NCI-H2196 treated with DMSO at 0.1 percent for 48 hours (cell line): Measurements from ENCODE around the gene UNC5A.

Experiments
- DNase-seq: peaks from one replicate; lab custom pipeline; 2025; ENCODE audit not compliant: unreplicated experiment; lab: John Stamatoyannopoulos, UW

The UNC5A gene

DNA sequence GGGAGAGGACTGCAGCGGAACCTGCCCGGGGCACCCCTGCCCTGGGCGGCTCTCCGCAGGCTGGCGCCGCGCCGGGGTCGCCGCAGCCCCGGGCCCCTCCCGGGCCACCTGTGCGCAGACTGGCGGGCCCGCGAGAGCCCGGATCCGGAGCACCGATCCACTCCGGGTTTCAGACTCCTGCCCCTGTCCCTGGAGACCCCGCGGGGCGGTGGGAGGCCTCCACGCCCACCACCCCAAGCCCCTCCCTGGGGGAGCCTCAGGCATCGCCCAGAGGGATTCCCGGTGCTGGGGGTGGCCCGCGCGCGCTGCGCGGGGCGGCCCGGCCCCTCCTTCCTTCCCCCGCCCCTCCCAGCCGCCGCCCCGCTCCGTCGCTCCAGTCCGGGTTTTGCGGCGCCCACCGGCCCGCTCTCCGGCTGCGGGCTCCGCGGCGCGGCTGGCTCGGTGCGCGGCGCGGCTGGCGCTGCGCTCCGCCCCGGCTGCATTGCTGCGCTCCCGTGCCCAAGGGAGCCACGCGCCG lies at the start of gene UNC5A:
UNC5A (plus strand) TSS at position 479 of the 517 bp plus-strand sequence. CDS start 192 bp downstream, outside the sequence.
- DNase-seq = no peak

DNA sequence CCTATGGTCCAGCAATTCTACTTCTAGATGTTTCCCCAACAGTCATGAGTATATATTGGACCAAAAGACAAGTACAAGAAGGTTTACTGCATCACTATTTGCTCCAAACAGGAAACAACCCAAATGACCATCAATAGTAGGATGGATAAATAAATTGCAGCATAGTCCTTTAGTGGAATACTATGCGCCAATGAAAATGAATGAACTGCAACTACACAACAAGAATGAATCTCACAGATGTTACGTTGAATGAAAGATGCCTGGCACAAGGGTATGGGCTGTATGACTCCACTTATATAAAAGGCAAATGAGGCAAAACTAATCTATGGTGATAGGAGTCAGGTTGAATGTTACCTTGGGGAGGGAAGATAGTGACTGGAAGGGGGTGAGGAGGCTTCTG lies 48.6 kb upstream of the UNC5A start:
- DNase-seq = no peak

DNA sequence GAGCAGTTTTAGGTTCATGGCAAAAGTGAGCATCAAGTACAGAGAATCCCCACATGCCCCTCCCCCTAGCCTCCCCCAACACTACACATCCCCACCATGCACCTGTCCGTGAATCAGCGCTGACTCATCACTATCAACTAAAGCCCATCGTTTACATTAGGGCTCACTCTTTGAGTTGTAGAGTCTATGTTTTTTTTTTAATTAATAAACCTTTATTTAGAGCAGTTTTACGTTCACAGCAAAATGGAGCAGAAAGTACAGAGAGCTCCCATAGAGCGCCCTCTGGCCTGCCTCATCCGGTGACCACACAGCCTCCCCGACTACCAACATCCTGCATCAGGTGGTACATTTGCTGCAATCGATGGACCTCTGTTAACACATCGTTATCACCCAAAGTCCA lies 47.9 kb upstream of the UNC5A start:
- DNase-seq = no peak

GRCh38 chr5:176765687-176766086 lies 44.7 kb upstream of the UNC5A start:
- DNase-seq = no peak

DNA sequence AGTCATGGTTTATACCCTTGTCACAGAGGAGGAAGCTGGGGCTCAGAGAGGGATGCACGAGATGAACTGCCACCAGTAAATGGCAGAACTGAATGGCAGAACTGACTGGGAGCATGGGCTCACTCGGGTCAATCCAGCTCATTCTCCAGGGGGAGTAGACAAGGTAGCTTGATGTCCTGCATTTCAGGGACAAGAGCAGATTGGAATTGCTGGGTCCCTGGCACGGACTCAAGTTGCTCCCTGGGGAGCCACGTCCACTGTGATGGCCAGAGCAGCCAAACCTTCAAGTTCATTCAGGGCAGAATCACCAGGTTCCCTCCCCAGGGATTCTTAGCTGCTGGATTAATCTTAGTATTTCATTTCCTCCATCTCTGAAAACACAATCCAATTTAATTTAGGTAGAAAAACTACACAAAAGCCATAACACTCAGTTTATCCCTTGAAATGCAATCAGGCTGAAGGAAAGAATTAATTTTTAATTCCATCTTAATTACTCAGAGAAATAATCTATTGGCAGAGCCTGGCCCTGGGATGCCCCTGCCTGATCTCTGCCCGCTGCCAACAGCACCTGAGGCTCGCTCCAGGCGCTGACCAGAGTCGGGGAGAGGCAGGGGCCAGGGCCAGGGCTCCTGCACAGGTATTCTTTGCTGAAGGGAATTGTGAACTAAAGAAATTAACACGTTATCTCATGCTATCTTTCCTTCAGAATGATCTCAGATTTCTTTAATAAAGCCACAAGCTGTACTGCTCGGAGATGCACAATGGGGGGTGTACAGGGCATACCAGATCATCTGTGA lies 42.0 kb upstream of the UNC5A start:
- no peak for DNase-seq

DNA sequence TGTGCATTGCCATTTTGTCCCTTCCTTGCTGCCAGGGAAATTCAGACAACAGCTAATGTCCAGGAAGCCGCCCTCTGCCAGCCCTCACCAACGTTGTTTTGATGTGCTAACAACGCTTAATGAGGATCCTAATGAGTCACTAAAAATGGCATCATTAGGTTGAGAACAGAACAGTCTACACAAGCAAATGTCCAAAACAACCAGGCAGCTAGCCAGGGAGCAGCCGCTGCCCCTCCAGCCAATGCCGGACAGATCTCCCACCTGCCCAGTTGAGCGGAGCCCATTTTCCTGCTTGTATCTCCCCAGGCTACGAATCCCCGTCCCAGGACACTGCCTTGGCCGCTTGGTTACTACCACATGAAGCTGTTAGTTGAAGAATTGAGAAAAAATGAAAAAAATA lies 40.4 kb upstream of the UNC5A start:
- DNase-seq = no peak

DNA sequence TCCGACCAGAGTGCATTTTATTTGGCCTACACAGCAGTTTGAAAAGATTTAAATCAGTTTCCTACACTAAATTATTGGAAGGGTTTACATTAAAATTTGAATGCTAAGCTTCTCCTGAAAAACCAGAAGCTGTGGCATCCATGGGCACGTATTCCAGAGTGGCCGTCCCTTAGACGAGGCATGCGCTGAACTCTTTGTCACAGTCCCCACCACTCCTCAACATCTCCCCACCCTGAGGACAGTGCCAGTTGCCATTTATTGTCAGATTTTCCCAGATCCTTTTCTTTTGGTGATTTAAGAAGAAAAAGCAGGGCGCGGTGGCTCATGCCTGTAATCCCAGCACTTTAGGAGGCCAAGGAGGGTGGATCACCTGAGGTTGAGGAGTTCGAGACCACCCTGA lies 39.9 kb upstream of the UNC5A start:
- DNase-seq = no peak

- DNase-seq = no peak
Measured at GRCh38 chr5:176771102-176771845, 39.1 kb upstream of the UNC5A start.

GRCh38 chr5:176772271-176773210 lies 37.8 kb upstream of the UNC5A start:
- no peak for DNase-seq

DNA sequence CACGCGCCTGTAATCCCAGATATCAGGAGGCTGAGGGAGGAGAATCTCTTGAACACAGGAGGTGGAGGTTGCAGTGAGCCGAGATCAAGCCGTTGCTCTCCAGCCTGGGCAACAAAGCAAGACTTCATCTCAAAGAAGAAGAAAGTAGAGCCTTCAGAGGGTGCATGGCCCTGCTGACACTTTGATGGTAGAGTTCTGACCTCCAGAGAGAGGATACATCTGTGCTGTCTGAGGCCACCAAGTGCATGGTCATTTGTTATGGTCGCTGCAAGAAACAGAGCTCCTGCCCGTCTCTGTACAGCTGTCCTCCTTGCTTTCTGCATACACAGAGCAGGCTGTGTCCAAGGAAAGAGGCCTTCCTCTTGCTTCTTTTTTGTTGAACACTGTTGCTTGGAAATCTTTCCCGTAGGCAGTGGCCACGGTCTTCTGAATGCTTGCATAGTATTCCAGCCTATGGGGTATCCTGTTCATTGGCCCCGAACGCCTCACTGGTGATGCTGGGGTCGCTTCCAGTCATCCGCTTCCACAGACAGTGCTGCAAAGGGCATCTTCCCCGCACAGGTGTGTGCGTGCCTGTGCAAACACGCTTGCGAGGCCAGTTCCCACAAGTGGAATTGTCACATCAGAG lies 36.8 kb upstream of the UNC5A start:
- no peak for DNase-seq

- no peak for DNase-seq
Measured at GRCh38 chr5:176774216-176775171, 35.9 kb upstream of the UNC5A start.

GRCh38 chr5:176775409-176775808 lies 35.0 kb upstream of the UNC5A start:
- no peak for DNase-seq

DNA sequence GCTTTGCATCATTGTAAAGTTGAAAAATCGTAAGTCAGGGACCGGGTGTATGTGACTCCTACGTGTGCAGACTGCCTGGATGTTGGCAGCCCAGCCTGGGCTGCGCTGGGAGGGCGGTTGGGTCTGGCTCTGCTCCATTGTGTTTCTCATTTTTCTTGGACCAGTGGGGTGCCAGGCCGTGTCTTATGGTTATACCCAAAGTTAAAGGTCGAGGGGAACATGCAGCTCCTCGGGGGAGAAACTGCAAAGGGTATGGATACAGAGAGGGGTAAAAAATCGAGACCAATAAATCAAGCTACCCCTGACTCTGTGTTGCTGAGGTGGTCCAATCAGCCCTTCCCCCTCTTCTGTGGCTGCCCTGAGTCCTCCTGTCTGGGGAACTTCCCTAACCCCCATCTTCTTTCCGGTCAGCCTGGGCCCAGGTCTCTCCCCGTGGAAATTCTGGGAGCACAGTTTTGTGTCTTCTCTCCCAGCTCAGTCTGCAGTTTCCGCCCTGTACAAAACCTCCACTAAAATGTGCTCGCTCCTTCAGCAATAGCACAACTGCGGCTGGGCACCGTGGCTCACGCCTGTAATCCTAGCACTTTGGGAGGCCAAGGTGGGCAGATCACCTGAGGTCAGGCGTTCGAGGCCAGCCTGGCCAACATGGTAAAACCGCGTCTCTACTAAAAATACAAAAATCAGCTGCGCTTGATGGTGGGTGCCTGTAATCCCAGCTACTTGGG lies 34.1 kb upstream of the UNC5A start:
- DNase-seq = no peak

GRCh38 chr5:176776916-176777315 lies 33.4 kb upstream of the UNC5A start:
- no peak for DNase-seq

DNA sequence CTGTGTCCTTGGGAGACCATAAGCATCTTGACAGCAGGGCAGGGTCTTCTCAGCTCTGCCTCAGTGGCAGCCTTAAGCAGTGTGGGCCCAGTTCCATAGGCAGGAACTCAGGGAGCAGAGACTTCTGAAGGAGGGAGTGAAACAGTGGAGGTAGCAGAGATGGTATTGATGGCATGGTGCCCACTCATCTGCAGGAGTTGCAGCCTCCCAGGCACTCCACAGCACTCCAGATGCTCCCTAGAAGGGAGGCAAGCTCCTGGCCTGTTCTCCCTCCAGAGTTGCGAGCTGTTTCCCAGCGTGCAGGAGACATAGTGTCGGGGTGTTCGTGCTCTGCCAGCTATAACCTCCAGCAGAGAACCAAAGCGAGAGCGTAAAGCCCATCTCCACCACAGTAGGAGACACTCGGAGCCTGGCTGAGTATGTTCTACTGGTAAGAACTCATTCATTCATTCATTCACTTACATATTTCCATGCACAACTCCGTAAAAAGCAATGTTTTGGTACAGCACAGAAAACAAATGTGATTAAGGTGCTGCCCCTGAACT lies 31.4 kb upstream of the UNC5A start:
- DNase-seq = no peak

GRCh38 chr5:176779537-176779936 lies 30.8 kb upstream of the UNC5A start:
- DNase-seq = no peak

DNA sequence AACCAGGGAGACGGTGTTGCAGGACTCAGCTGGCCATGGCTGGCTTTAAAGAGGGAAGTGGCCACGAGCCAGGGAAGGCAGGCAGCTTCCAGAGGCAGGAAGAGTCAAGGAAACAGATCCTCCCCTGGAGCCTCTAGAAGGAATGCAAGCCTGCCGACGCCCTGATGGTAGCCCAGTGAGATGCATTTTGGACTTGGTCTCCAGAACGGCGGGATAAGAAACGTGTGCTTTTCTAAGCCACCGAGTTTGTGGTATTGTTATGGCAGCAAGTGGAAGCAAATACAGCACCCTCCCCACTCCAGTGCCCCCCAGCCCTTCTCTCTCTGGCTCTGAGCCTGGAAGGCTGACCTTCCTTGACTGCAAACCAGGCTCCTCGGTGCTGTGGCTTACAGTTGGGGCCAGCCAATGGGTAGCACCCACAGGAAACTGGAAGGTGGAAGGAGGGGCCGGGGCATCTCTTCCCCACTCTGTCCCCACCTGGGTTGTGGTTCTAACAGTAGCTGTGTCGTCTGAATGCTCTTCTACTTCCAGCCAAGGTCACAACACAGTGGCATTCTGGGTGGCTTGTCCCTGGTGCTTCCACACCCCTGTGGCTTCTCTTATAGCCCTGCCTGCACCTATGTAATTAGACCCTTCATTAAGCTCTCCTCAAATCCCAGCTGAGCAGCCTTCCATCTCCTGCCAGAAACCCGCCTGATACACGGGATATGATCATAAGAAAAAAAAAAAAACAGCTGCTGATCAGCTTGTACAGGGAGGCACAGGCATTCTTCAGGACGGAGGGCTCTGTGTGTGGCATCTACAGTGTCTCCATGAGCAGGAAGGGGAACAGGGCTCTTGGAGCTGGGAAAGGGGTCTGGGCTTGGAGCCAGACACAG lies 29.9 kb upstream of the UNC5A start:
- DNase-seq = no peak

DNA sequence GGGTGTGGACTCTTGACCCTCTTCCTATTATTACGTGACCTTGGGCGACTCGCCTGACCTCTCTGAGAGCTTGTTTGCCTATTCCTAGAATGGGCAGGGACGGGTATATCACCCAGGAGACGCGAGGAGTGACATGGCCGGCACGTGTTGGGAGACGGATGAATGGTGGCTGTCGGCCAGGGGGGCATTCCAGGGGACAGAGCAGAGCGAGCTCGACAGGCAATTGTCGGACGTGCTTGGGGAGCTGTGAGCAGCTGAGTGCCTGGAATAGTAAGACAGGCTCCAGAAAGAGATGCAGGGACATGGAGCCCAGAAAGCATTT lies 29.3 kb upstream of the UNC5A start:
- DNase-seq = peak; percentile 22
